Fibroblast of mammary gland (primary cell): Measurements from ENCODE around the gene LGI2.
A peak's percentile ranks its signal among the peaks of the same experiment; 100 is the strongest.
"Not testable (repeated sequence)": the region's sequence is repeated elsewhere in the genome, so short reads cannot be mapped to it uniquely, and the experiment has no call there.

Experiments
- DNase-seq: peaks from one replicate; pipeline ENCODE4 v3.0.0-alpha.2; 2010; ENCODE audit warnings: low read depth
- H3K4me3 ChIP-seq: 2 replicates; pipeline ENCODE4 v1.5.1; 2011; ENCODE audit warnings: low read depth, mild to moderate bottlenecking, low read length, moderate library complexity; ENCODE audit not compliant: control insufficient read depth
- CTCF ChIP-seq: conservative IDR thresholded peaks from 2 replicates; pipeline ENCODE4 v1.5.1; 2011; ENCODE audit warnings: low read depth, low read length, inconsistent platforms; ENCODE audit not compliant: control insufficient read depth, insufficient read depth

LGI2 gene

GRCh38 chr4:25029479-25030276 is 1.1 kb downstream of the LGI2 start:
- no peak for TF ChIP-seq CTCF
- no peak for DNase-seq
- H3K4me3 ChIP-seq = no peak overlapping the region

DNA sequence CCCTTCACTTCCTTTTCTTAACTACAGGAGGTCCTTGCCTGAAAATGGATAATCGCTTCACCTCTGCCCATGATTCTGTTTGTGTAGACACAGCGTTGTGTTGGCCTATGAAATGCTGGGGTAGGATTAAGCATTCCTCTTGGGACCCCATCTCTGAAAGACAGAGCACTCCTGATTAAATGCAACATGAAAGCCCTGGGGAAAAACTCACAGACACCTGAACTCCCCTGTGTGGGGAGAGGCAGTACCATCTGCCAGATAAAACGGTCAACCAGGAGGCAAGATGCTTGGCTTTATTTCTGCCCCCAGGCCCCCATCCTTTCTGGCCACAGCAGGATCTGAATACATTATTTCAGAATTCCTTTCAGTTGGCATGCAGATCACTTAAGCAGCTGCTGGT is 1.9 kb downstream of the LGI2 start:
- no peak for DNase-seq
- H3K4me3 ChIP-seq = no peak overlapping the region
- TF ChIP-seq CTCF = no peak

GRCh38 chr4:25022766-25023165 is 8.0 kb downstream of the LGI2 start:
- DNase-seq = no peak
- no peak overlapping the region for H3K4me3 ChIP-seq
- TF ChIP-seq CTCF = no peak

- no peak overlapping the region for H3K4me3 ChIP-seq
- peak; percentile 24 for DNase-seq
- TF ChIP-seq CTCF = no peak
Observed at GRCh38 chr4:25021216-25021615, 9.5 kb downstream of the LGI2 start.

GRCh38 chr4:25020236-25020635 is 10.5 kb downstream of the LGI2 start:
- no peak overlapping the region for H3K4me3 ChIP-seq
- DNase-seq = peak; percentile 94
- TF ChIP-seq CTCF = peak; percentile 1

GRCh38 chr4:25019501-25019900 is 11.2 kb downstream of the LGI2 start:
- no peak for DNase-seq
- no peak for TF ChIP-seq CTCF
- H3K4me3 ChIP-seq = no peak overlapping the region

DNA sequence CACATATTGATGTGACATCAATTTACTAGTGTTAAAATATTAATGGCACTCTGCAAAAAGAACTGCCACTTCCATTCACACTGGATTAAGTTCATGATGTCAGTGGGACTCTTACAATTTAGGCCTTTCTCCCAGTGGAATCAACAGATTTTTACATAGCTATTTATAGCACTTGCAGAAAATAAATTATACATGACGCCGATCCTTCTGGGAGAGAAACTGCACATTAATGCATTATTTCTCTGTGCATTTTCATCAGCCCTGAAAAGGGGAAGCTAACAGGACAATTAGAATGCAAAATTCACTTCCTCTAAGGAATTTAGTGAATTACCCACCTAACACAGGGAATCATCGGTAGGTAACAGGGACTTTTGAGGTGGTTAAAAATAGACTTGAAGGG is 15.7 kb downstream of the LGI2 start:
- H3K4me3 ChIP-seq = no peak overlapping the region
- no peak for TF ChIP-seq CTCF
- no peak for DNase-seq

DNA sequence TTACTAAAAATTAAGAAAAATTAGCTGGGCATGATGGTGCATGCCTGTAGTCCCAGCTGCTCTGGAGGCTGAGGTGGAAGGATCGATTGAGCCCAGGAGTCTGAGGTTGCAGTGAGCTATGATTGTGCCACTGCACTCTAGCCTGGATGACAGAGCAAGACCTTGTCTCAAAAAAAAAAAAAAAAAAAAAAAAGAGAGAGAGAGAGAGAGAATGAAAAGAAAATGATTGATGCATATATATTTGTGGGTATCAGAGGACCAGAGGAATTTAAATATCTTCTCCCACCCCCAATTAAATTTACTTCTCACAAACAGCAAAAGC is 16.1 kb downstream of the LGI2 start:
- H3K4me3 ChIP-seq, DNase-seq: not testable (repeated sequence)
